NCI-H446 (cell line): ENCODE measurements around the gene PBX4.

Experiments used
- DNase-seq, 2 experiments: peaks; one replicate each; lab custom pipeline; 2025; lab: John Stamatoyannopoulos, UW

The PBX4 gene

DNA sequence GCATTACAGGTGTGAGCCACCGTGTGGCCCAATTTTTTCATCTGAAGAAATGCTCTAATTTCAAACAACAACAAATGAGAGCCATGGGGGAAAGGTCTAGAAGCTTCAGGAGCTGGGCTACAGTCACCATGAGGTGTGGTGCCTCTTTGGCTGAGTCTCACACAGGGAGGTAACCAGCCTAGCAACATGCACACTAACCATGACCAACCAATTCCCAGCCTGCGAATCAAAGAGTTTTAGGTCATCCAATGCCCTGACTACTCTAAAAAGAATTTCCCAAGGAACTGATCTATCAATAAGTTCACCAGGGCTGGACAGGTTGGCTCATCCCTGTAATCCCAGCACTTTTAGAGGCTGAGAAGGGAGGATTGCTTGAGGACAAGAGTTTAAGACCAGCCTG, 29.9 kb downstream of the PBX4 start:
- DNase-seq = no peak

DNA sequence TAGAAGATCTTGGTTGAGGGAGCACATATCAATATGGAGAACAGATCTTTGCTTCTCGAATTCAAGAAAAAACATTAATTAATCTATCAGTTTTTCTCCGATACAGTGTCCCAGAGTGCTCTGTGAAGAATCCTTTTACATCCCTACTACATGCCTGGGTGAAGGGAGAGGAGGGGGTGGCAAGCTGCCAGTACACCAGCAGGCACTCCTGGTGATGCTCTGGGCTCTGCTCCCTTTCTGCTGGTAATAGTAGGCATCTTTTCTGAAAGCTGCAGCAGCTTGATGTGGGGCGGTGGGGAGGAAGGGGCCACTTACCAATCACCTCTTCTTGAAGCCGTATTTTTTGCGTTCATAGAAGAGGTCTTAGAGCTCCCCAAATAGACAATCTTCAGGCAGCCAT, 30.7 kb downstream of the PBX4 start:
- DNase-seq = peak; percentile 7 to 56

GRCh38 chr19:19584356-19584755, 34.1 kb downstream of the PBX4 start:
- DNase-seq = no peak

DNA sequence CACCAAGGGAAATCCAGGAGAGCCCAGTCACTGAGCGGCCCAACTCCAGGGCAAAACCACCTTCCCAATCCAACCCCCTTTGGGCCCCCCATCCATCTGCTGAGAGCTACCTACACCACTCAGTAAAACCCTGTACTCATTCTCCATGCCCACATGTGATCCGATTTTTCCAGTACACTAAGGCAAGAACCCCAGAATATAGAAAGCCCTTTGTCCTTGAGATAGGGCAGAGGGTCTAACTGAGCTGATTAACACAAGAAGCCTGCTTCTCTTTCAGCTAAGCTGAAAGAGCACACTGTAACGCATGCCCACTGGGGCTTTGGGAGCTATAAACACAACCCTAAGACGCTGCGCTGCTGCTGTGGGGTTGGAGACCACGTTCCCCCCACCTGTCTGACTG, 36.0 kb downstream of the PBX4 start:
- DNase-seq = no peak

- DNase-seq = no peak
Observed at GRCh38 chr19:19581391-19581790, 37.1 kb downstream of the PBX4 start.

GRCh38 chr19:19580418-19580817, 38.1 kb downstream of the PBX4 start:
- no peak for DNase-seq

DNA sequence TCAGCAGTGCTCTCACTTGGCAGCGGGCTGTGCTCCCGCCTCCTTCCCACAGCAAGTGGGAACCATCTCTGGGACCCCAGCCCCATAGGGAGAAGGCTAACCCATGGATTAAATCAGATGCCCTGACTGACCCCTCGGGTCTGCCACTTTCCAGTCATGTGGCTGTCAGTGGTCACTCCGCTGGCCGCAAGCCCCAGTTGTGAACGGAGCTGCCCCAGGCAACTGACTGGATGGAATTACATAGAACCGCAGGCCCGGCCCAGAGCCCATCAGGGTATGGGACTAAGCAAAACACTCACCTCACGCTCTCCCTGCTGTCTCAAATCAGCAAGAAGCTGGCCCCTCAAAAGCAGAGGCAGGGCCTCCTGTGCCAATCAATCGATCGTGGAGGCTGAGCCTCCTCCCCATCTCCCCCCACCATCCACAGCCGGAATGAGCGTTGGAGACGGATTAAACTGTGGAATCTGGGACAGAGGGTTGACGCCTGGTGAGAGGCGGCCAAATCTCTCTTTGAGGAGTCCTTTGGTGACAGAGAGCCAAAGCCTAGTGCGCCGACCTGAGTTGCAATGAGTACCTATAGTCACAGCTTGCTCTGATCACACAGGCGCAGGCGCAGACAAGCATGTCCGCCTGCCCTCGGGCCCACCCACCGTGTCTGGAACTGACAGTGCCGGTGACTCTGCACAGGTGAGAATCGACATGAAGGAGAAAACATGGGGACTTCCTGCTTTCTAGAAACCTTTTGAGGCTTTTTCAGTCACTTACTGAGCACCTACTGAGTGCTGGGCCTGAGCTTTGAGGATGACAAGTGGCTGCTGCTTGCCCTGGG, 38.7 kb downstream of the PBX4 start:
- no peak for DNase-seq

GRCh38 chr19:19578252-19578651, 40.2 kb downstream of the PBX4 start:
- no peak for DNase-seq

GRCh38 chr19:19575411-19575810, 43.1 kb downstream of the PBX4 start:
- no peak for DNase-seq

- no peak for DNase-seq
Observed at GRCh38 chr19:19571071-19571786, 47.3 kb downstream of the PBX4 start.

DNA sequence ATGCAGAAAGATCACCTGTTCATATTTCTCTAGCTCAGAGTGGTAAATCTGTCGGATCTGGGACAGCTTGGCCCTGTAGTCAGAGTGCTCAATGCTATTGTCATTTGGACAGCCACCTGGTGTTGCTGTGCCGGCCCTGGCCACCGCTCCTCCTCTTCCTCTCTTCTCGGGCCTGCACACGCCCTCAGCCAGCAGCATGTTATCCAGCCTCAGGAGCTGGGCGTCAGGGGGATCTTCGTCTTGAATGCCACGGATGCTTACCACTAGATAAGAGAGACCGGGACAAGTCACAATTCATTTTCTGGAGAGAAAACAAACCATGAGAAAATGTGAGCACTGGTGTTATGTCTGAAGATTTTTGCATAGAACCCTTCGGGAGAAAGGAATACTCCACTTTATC, 47.9 kb downstream of the PBX4 start:
- no peak for DNase-seq

DNA sequence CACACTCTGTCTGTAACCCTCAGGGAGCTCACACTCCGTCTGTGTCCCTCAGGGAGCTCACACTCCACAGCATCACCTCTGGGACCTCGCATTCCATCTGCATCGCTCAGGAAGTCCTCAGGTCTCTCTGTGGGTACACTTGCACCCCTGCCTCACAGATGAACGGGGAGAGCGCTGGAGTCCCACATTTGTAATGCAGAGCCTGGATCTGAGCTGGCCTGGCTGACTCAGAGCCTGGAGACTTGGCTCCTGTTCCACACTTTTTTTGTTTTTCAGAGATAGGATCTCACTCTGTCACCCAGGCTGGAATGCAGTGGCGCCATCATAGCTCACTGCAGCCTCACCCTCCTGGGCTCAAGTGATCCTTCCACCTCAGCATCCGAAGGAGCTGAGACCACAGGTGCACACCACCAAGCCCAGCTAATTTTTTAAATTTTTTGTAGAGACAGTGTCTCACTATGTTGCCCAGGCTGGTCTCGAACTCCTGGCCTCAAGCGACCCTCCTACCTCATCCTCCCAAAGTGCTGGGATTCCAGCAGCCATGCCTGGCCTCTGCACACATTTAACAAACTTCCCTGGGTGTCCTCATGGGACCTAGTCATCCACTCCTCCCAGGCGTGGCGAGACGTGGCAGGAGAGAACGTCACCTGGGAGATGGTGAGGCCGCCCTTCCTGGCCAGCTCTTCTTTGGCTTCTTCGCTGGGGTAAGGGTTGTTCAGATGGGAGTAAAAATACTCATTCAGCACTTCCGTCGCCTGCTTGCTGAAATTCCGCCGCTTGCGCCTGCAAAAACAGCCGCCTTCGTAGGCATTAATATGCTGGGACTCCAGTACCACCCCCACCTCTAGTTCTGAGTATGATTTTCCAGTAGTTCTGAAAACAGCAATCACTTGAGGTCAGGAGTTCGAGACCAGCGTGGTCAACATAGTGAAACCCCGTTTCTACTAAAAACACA, 49.4 kb downstream of the PBX4 start:
- DNase-seq = no peak

DNA sequence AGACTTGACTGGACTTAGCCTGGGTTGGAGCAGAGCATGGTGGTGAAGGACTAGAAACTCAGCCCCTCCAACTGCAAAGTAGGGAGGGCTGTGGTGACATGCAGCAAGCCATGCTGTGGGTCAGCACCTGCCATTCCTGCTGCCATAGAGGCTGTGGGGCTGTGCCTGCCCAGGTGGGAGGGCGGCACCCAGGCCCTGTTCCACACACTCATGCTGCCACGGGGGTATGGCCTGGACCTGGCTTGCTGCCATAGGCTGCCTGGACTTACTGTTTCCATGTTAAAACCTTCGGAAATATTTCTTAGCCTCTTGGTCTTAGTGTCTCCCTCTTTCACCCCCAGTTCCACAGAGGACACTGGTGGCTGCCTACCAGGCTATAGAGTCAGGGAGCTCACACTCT, 51.1 kb downstream of the PBX4 start:
- DNase-seq = no peak

GRCh38 chr19:19566306-19566705, 52.2 kb downstream of the PBX4 start:
- DNase-seq = no peak

GRCh38 chr19:19563348-19563848, 55.1 kb downstream of the PBX4 start:
- no peak for DNase-seq

DNA sequence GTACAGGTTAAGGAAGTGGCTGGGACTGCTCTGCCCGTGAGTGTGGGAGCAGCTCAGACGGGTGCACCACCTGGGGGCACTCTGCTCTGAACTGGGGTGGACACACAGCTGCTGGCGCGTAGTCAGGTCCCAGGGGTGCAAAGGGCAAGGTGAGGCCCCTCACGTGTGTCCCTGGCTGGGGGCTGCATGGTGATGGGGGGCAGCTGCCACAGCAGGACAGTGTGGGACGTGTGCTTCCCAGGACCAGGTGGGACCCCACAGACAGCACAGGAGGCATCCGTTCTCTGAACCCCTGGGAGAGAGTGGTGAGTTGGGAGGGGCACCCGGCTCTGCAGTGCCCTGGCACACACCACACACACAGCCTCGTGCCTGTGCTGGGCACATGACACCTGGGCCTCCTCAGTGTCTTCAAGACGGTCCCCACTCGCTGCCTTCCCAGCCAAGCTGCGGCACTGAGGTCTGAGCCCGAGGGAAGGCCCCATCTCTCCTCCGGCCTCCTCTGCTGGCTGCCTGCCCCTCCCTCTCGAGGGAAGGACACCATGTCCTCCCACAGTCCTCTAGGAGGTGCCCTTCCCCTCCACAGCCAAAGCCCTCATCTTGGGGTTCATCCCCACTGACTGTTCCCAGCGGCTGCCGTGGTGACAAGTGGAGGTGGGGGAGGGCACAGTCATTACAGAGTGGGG, 55.7 kb downstream of the PBX4 start:
- no peak for DNase-seq

DNA sequence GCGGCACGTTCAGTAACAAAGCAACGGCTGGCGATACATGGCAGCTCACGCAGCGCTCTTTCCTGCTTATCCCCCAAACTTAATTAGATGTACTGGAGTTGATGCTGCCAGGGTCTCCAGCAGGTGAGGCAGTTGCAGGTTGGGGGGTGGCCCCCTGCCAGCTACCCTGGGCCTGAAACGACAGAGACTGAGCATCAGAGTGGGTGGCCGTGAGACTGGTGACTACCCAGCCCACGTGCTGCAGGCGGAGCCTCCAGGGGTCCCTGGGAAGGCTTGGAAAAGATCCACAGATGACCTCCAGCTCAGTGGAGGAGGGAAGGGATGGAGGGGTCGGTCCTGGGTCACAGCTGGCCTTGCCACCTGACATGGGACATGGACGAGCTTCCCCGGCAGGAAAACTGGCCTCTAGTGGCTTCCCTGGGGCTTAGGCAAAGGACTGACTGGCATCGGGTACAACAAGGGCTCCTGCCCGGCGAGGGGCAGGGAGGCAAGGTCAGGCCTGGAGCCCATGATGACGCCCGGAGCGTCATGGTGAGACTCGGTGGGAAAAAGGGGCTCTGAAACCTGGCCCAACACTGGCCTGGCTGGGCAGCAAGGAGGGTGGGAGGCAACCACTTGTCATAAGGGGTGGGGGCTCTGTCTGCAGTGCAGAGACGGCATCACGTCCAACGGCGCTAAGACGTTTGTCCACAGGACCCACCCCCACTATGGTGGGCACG, 56.4 kb downstream of the PBX4 start:
- no peak for DNase-seq

DNA sequence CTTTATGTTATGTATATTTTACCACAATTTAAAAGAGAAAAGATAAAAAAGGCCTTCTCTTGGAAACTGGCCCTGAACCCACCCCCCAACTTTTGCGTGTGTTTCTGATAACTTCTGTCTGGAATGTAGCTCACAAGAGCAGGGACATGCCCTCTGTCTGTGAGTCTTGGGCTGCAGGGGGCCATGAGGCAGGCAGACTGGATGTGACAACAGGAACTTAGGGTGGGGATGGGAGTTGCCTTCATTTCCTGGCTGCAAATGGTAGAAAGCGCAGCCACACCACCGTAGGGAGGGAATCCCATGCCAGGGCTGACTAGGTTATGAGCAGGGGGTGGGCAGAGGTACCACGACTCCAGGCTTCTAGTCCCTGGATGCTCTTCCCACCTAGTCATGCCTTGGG, 58.6 kb downstream of the PBX4 start:
- no peak for DNase-seq

DNA sequence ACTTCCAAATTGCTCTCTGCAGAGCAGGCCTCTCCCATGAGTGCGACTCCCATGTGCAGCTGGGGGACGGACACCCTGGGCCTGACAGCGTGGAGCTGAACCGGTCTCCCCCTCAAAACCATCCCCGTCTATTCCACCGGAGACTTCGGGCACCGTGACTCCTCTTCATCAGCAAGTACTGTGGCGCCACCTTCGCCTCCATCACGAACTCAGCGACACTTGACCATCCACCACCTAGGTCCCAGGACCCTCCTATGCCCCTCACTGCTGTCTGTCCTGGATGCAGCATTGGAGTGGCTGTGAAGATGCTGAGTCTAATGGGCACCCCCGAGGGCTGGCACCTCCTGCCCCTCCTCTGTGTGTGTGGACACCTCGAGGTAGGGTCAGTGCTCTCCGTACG, 59.9 kb downstream of the PBX4 start:
- DNase-seq = no peak

DNA sequence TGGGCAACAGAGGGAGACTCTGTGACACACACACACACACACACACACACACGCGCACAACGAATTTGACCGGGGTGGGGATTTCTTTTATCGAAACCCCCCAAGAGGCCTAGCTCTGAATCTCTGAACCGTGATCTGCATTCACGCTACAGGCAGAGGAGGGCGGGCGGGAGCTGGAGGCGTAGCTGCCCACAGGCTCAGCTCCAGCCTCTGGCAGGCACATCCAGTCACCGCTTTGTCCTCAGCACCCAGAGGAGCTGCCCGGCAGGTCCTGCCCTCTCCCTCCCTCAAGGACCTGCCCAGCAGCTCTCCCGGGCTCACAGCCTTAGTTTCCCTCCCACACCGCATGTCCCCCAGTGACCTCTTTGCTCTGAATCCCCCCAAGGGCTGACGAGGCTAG, 60.4 kb downstream of the PBX4 start:
- no peak for DNase-seq
